GM19452 (cell line): ENCODE measurements around the gene MRPL54.

Experiments
- ATAC-seq: cut with Tn5 transposase; IDR thresholded peaks from one replicate; pipeline ENCODE4 v1.9.1; 2021; ENCODE audit not compliant: unreplicated experiment

MRPL54 gene

DNA sequence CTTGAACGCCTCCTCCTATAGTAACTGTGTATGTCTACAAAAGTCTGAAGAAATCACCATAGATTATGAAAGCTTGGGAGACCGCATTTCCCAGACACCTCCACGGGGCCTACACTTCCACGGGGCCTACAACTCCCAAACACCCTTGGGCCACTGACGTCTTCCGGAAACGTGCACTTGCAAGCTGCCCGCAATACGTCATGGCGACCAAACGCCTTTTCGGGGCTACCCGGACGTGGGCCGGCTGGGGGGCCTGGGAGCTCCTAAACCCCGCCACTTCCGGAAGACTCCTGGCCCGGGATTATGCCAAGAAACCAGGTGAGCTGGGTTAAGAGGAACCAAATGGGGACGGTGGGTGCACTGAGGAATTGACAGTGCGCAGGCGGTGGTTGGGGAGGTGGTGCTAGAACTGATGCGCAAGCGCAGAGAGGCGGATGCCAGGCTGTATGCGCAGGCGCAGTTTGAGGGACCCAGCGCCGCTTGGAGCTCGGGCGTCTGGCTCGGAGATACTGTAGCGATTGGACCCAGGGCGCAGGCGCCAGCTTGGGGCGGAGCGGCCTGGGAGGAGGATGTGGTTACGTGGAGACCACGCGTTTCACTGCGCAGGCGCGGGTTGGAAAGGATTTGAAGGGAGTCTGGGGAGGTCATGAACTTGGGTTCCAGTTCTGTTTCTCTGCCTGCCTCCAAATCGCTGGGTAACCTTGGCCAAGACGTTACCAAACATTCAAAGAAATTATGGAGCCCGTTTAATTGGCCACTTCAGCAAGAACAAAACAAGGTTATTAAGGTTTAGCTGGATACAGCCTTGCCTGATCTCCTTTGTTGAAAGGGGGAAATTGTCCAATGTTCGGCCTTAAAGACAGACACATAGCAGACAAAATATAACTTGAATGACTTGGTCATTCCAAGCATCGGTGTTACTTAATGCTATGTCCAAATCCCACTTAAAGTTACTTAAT is at the start of gene MRPL54:
MRPL54 (plus strand) TSS at position 182 of the 959 bp plus-strand sequence; CDS start at position 201, 19 bp downstream.
- ATAC-seq: peak; percentile 65

DNA sequence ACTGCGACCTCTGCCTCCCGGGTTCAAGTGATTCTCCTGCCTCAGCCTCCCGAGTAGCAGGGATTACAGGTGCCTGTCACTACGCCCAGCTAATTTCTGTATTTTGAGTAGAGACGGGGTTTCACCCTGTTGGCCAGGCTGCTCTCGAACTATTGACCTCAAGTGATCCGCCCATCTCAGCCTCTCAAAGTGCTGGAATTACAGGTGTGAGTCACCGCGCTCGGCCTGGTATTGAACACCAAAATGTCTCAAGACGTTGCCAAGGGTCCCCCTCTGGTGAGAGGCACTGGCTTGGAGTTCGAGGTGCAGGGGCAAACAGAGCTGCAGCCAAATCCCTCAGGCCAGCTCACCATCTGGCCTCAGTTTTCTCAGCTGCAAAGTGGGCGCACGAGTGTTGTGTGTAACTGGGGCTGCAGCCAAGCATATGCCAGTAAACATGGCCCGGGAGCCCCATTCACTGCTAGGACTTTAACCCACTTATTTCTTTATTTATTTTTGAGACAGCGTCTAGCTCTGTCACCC is 46.3 kb upstream of the MRPL54 start:
- no peak for ATAC-seq

GRCh38 chr19:3719868-3720267 is 42.6 kb upstream of the MRPL54 start:
- ATAC-seq: no peak

- no peak for ATAC-seq
These were observed 42.0 kb upstream of the MRPL54 start for GRCh38 chr19:3720349-3720917.

- ATAC-seq: no peak
These were observed 41.2 kb upstream of the MRPL54 start for GRCh38 chr19:3721131-3721886.

DNA sequence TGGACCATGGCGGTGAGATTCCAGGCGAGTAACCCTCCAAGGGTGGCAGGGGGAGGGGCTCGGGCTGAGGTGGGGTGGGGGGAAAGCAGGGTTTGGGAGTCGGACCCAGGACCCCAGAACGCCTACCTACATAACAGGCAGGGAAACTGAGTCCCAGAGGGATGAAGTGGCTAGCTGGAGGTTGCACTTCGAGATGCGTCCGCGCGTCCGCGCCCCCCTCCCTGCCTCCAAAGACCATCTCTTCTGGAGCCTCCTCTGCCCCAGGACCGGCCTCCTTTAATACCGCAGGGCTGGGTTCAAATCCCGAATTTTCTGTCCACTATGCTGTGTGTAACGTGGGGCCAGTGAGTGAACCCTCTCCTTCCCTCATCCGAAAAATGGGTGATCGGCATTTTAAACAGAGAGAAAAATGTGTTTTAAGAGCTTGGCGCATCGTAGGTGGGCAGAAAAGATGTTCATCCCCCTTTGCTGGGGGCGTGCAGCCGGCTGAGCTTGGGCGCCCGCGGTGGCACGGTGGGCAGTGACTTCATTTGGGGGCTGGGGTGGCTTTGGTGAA is 40.5 kb upstream of the MRPL54 start:
- ATAC-seq: no peak

DNA sequence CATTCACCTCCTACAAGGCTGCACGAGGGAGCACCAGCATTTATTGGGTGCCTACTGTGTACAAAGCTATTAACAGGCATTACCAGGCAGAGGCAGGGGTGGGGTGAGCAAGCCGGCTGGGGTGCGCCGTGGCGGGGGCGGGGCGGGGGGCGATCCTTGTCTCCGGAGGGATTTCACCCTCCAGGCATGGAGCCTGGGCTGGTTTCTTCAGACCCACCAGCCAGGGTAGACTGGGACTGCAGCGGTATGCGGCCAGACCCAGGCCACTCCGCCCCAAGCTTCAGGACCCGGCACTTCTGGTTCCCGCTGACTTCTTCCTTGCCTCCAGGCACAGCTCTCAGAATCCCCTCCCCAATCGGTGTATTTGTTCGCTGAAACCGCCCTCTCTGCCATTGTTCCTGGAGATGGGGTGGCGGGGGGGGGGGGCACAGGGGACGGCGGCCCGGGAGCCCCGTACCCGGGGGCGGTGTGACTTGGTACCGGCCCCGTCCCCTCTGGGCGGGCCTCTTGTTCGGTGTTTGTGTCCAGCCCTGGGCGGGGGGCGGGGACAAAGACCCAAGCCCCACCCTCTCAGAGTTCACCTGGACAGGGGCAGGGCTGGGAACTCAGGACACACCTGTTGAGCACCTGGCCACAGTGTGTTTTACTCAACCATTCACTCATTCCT is 39.9 kb upstream of the MRPL54 start:
- no peak for ATAC-seq

GRCh38 chr19:3723110-3723488 is 39.4 kb upstream of the MRPL54 start:
- ATAC-seq: no peak

DNA sequence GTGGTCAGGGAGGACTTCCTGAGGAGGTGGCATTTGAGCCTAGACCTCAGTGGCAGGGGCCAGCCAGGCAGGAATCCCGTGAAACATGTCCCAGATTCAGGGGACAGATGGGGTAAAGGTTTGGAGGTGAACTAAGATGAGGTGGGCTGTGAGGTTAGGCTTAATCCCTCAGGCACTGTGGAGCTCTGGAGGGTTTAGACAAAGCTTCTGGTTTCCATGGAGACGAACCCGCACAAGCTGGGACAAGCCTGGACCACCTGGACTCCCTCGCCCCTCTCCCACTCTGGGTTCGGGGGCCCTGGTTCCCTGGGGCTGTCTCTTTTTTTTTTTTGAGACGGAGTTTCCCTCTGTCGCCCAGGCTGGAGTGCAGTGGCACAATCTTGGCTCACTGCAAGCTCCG is 38.6 kb upstream of the MRPL54 start:
- ATAC-seq: no peak

DNA sequence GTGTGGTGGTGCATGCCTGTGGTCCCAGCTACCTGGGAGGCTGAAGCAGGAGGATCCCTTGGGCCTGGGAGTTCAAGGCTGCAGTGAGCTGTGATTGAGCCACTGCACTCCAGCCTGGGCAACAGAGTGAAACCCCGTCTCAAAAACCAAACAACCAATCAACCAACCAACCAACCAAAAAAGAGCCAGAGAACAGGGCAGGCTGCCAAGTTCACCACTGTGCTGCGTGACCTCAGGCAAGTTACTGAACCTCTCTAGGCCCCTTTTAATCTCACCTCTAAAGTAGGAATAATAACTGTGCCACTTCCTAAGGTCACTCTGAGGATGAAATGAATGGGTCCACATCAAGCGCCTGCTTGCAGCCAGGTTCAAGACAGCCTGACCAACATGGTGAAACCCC is 37.4 kb upstream of the MRPL54 start:
- no peak for ATAC-seq

DNA sequence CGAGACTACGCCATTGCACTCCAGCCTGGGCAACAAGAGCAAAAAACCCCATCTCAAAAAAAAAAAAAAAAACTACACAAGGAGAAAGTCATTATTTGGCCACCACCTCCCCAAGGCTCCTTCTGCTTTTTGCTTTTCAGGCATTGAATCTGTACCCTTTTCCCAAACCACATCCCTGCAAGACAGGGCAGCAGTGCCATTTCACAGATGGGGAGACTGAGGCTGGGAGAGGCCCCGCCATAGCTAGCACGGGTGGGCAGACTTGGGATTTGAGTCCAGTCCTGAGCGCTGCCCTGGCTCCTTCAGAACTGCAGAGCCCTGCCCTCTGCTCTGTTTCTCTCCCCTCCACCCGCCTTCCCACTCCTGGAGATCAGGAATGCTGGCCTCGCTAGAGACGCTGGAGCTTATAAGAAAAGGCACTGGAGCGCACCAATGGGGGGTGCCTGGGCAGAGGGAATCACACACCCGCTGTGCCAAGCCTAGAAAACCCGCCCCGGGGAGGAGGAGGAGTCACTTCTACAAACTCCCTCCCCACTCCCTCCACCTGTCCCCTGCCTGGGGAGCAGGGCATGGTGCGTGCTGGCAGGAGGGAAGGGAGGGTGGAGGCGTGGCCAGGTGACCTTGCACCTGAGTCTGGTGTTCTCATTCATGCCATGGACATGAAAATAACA is 36.7 kb upstream of the MRPL54 start:
- ATAC-seq: no peak

DNA sequence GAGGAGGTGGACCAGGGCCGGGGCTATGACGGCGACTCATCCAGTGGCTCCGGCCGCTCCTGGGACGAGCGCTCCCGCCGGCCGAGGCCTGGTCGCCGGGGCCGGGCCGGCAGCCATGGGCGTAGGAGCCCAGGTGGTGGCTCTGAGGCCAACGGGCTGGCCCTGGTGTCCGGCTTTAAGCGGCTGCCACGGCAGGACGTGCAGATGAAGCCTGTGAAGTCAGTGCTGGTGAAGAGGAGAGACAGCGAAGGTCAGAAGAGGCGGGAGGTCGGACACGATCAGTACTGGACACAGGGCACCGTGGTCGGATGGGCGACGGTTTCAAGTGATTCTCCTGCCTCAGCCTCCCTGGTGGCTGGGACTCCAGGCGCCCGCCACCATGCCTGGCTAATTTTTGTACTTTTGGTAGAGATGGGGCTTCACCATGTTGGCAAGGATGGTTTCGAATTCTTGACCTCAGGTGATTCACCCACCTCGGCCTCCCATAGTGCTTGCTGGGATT is 32.0 kb upstream of the MRPL54 start:
- no peak for ATAC-seq

- no peak for ATAC-seq
These were observed 30.4 kb upstream of the MRPL54 start for GRCh38 chr19:3732108-3732507.

- no peak for ATAC-seq
These were observed 28.8 kb upstream of the MRPL54 start for GRCh38 chr19:3733549-3734309.

GRCh38 chr19:3734310-3734600 is 28.2 kb upstream of the MRPL54 start:
- ATAC-seq: no peak

DNA sequence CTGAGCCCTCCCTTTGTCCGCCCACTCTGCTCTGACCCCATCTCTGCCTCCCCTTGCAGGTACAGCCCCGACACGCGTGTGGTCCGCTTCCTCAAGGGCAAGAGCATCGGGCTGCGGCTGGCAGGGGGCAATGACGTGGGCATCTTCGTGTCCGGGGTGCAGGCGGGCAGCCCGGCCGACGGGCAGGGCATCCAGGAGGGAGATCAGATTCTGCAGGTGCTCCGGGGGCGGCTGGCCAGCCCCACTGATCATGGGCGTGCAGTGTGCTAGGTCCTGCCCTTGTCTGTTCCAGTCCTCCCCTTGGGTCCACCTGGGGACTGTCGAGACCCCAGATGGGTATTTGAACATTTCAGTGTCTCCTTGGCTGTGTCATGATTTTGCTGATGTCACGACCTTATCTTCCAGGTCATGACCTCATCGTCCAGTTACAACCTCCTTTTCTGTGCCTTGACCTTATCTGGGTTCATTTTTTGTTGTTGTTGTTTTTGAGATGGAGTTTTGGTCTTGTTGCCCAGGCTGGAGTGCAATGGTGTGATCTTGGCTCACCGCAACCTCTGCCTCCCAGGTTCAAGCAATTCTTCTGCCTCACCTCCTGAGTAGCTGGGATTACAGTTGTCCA is 26.3 kb upstream of the MRPL54 start:
- no peak for ATAC-seq

DNA sequence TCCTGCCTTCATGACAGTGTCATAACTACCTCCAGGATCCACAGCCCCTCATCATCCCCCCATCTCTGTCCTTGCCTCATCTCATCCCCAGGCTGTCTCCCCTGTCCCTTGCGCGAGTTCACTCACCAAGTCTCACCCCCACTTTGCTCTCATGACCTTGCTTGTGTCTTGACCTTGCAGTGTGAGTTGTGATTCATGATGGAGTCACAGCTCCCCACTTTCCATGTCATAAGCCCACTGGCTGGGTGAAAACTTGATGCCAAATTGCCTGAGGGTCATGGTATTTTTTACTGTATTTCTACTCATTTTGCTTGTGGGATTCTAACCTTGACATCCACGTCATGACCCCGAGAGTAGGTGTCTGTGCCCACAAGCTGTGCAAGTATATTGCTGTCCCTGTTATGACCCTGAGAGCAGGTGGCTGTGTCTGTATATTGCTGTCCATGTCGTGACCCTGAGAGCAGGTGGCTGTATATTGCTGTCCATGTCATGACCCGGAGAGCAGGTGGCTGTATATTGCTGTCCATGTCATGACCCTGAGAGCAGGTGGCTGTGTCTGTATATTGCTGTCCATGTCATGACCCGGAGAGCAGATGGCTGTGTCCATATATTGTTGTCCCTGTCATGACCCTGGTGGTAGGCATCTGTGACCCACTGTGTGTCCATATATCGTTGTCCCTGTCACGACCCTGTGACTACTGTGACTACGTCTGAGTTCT is 24.8 kb upstream of the MRPL54 start:
- ATAC-seq: no peak

GRCh38 chr19:3738477-3739220 is 23.8 kb upstream of the MRPL54 start:
- no peak for ATAC-seq
